A549 (cell line): ENCODE measurements around the gene TCAP. TPM values are rescaled to one million over a fixed set of nuclear protein-coding genes. Genes with fewer than 3 reads are reported as not detected.

Experiments
- ATAC-seq, 2 experiments: fragments of 200-7000 bp in 1 of 2; fragments of >200 bp in 1 of 2; cut with Nextera tagmentation in 1 of 2; cut with Tn5 transposase in 1 of 2; 3 replicates each; pipeline versions ENCODE4 v1.8.0 to v1.9.1; 2018 to 2020; ENCODE audit warnings: mild to moderate bottlenecking in 1 of 2, moderate library complexity in 1 of 2
- CTCF ChIA-PET: fragments of 300-600 bp; sonication (Branson Sonifier 250); formaldehyde crosslinking; extraction: SDS; loops from one replicate; lab custom pipeline; 2021; ENCODE audit warnings: antibody characterized with exemption, inconsistent platforms; lab: Yijun Ruan, JAX
- POLR2A ChIA-PET: fragments of 350-600 bp; formaldehyde crosslinking; extraction: SDS; loops from one replicate; lab custom pipeline; 2021; ENCODE audit warnings: antibody characterized with exemption, inconsistent platforms; lab: Yijun Ruan, JAX
- DNase-seq, 2 experiments: peaks; one replicate each; pipeline versions ENCODE4 v3.0.0 to v3.0.0-alpha.2; 2011 to 2016; ENCODE audit warnings: low read depth in 1 of 2, low spot score in 1 of 2
- FAIRE-seq: peaks from 2 replicates; lab custom pipeline; 2011; peaks lifted over from hg19 to GRCh38; lab: Jason Lieb, UNC
- H3K27ac ChIP-seq, 2 experiments: fragments of >200 bp; sonication (Bioruptor Twin); formaldehyde crosslinking; 3 replicates each; pipeline ENCODE4 v1.5.1; 2016 to 2017
- H3K4me1 ChIP-seq: fragments of >200 bp; sonication (Bioruptor Twin); formaldehyde crosslinking; 3 replicates; pipeline ENCODE4 v1.6.1; 2016
- H3K4me2 ChIP-seq: fragments of >200 bp; sonication (Bioruptor Twin); formaldehyde crosslinking; 3 replicates; pipeline ENCODE4 v1.6.1; 2016
- H3K4me3 ChIP-seq: fragments of >200 bp; sonication (Bioruptor Twin); formaldehyde crosslinking; 3 replicates; pipeline ENCODE4 v1.5.1; 2016
- H3K9me3 ChIP-seq: fragments of >200 bp; sonication (Bioruptor Twin); formaldehyde crosslinking; 3 replicates; pipeline ENCODE4 v1.6.1; 2016
- CBX8 ChIP-seq: fragments of 200-600 bp; sonication (generic); IDR thresholded peaks from 2 replicates; pipeline ENCODE4 v1.6.1; 2016
- EHMT2 ChIP-seq: fragments of 200-600 bp; sonication (generic); IDR thresholded peaks from 2 replicates; pipeline ENCODE4 v1.6.1; 2016; ENCODE audit warnings: antibody characterized with exemption, low read depth, mild to moderate bottlenecking, moderate library complexity
- EP300 ChIP-seq, 2 experiments: fragments of >200 bp; sonication (Bioruptor Twin); formaldehyde crosslinking; IDR thresholded peaks; 2 replicates in 1 of 2; 3 replicates in 1 of 2; pipeline ENCODE4 v1.6.1; 2016 to 2017
- HEYL ChIP-seq: fragments of 250-450 bp; sonication (Bioruptor Pico); IDR thresholded peaks from 2 replicates; pipeline ENCODE4 v1.8.0; 2021; ENCODE audit warnings: mild to moderate bottlenecking, moderate library complexity
- HOXA7 ChIP-seq: fragments of 250-450 bp; sonication (Bioruptor Pico); IDR thresholded peaks from 2 replicates; pipeline ENCODE4 v1.5.0; 2020; ENCODE audit warnings: mild to moderate bottlenecking, moderate library complexity
- JUNB ChIP-seq: fragments of >200 bp; sonication (Bioruptor Twin); formaldehyde crosslinking; IDR thresholded peaks from 2 replicates; pipeline ENCODE4 v1.6.1; 2016
- KDM1A ChIP-seq: fragments of 200-600 bp; sonication (generic); IDR thresholded peaks from 2 replicates; pipeline ENCODE4 v1.6.1; 2016; ENCODE audit warnings: low read depth, mild to moderate bottlenecking
- KDM5A ChIP-seq: fragments of 200-600 bp; sonication (generic); IDR thresholded peaks from 2 replicates; pipeline ENCODE4 v1.6.1; 2016; ENCODE audit warnings: antibody characterized with exemption, mild to moderate bottlenecking
- MAZ ChIP-seq: fragments of 150-350 bp; IDR thresholded peaks from 2 replicates; pipeline ENCODE4 v1.6.1; 2014; ENCODE audit warnings: antibody characterized with exemption, low read depth, low read length, borderline replicate concordance
- MYC ChIP-seq: IDR thresholded peaks from 2 replicates; pipeline ENCODE4 v1.6.1; 2012; ENCODE audit warnings: mild to moderate bottlenecking, inconsistent platforms, low read length, improper control_type of control experiment, borderline replicate concordance
- NFE2L2 ChIP-seq: fragments of 150-350 bp; conservative IDR thresholded peaks from 2 replicates; pipeline ENCODE4 v1.6.1; 2014; ENCODE audit warnings: low read length
- RAD21 ChIP-seq, 2 experiments: fragments of >200 bp in 1 of 2; sonication (Bioruptor Twin) in 1 of 2; formaldehyde crosslinking in 1 of 2; IDR thresholded peaks in 1 of 2; conservative IDR thresholded peaks in 1 of 2; 2 replicates in 1 of 2; 3 replicates in 1 of 2; pipeline ENCODE4 v1.6.1; 2012 to 2018; ENCODE audit warnings: inconsistent platforms in 1 of 2
- RARB ChIP-seq: fragments of 250-450 bp; sonication (Bioruptor Pico); IDR thresholded peaks from 2 replicates; pipeline ENCODE4 v1.8.0; 2021; ENCODE audit warnings: mild to moderate bottlenecking, moderate library complexity
- RCOR1 ChIP-seq: fragments of 150-350 bp; IDR thresholded peaks from 2 replicates; pipeline ENCODE4 v1.6.1; 2014; ENCODE audit warnings: antibody characterized with exemption, low read length, low read depth
- RFX5 ChIP-seq: fragments of 450-650 bp; IDR thresholded peaks from 2 replicates; pipeline ENCODE4 v1.7.1; 2014; ENCODE audit warnings: antibody characterized with exemption, mild to moderate bottlenecking, moderate library complexity
- RNF2 ChIP-seq: fragments of 200-600 bp; sonication (generic); IDR thresholded peaks from 2 replicates; pipeline ENCODE4 v1.6.1; 2016; ENCODE audit warnings: low read depth, mild to moderate bottlenecking, antibody characterized with exemption, moderate library complexity, borderline replicate concordance
- SMC3 ChIP-seq: fragments of >200 bp; sonication (Bioruptor Twin); formaldehyde crosslinking; IDR thresholded peaks from 3 replicates; pipeline ENCODE4 v1.6.1; 2018; ENCODE audit warnings: inconsistent platforms
- TP53 ChIP-seq: fragments of 250-450 bp; sonication (Bioruptor Pico); IDR thresholded peaks from 2 replicates; pipeline ENCODE4 v1.5.0; 2021; ENCODE audit warnings: mild to moderate bottlenecking, moderate library complexity
- ZFP36 ChIP-seq: fragments of 450-650 bp; IDR thresholded peaks from 2 replicates; pipeline ENCODE4 v1.6.1; 2014; ENCODE audit warnings: borderline replicate concordance; ENCODE audit not compliant: partially characterized antibody
- ZNF302 ChIP-seq: fragments of 250-450 bp; sonication (Bioruptor Pico); IDR thresholded peaks from 2 replicates; pipeline ENCODE4 v1.9.0; 2021; ENCODE audit warnings: inconsistent platforms, mild to moderate bottlenecking, moderate library complexity
- ZSCAN20 ChIP-seq: fragments of 250-450 bp; sonication (Bioruptor Pico); IDR thresholded peaks from 2 replicates; pipeline ENCODE4 v1.8.0; 2022; ENCODE audit warnings: mild to moderate bottlenecking, moderate library complexity
- WGBS: methylation state at CpG from one replicate; pipeline ENCODE4 v1.1.6; 2017; ENCODE audit errors: missing lambda C conversion rate; 5-methylcytosine and 5-hydroxymethylcytosine counted together
- polyA plus RNA-seq, 4 experiments: library from polyadenylated mRNA; depleted of rRNA in 3 of 4; stranded (reverse); fragments of >200 nt; fragmentation: RNase III in 1 of 4; extraction: RNeasy Plus Mini Kit Qiagen cat#74134 plus additional on column Dnase treatment in 1 of 4; gene quantifications; 2 replicates in 3 of 4; 3 replicates in 1 of 4; pipeline ENCODE4 v1.2.3, GENCODE V29; 2011 to 2017
- TF ChIP-seq, protein P1 (sequence below): fragments of 250-450 bp; sonication (Bioruptor Pico); IDR thresholded peaks from 2 replicates; pipeline ENCODE4 v1.5.0; 2020; ENCODE audit warnings: low read depth, mild to moderate bottlenecking, moderate library complexity
- TF ChIP-seq, protein P2 (sequence below): fragments of 150-350 bp; IDR thresholded peaks from 2 replicates; pipeline ENCODE4 v1.6.1; 2014; ENCODE audit warnings: low read depth, mild to moderate bottlenecking, low read length
- TF ChIP-seq, protein P3 (sequence below): fragments of 200-600 bp; sonication (generic); IDR thresholded peaks from 2 replicates; pipeline ENCODE4 v1.6.1; 2016; ENCODE audit warnings: antibody characterized with exemption, mild to moderate bottlenecking, moderate library complexity
- TF ChIP-seq, protein P4 (sequence below): fragments of >200 bp; sonication (Bioruptor Twin); formaldehyde crosslinking; IDR thresholded peaks from 3 replicates; pipeline ENCODE4 v1.5.1; 2016
- TF ChIP-seq, protein P5 (sequence below): fragments of 250-450 bp; sonication (Bioruptor Pico); IDR thresholded peaks from 2 replicates; pipeline ENCODE4 v1.5.0; 2021; ENCODE audit warnings: mild to moderate bottlenecking, moderate library complexity, borderline replicate concordance

TCAP gene
- polyA plus RNA-seq, 2 of the 4 experiments (the other 2 are of a cell fraction): 0.41 to 1.2 TPM

DNA sequence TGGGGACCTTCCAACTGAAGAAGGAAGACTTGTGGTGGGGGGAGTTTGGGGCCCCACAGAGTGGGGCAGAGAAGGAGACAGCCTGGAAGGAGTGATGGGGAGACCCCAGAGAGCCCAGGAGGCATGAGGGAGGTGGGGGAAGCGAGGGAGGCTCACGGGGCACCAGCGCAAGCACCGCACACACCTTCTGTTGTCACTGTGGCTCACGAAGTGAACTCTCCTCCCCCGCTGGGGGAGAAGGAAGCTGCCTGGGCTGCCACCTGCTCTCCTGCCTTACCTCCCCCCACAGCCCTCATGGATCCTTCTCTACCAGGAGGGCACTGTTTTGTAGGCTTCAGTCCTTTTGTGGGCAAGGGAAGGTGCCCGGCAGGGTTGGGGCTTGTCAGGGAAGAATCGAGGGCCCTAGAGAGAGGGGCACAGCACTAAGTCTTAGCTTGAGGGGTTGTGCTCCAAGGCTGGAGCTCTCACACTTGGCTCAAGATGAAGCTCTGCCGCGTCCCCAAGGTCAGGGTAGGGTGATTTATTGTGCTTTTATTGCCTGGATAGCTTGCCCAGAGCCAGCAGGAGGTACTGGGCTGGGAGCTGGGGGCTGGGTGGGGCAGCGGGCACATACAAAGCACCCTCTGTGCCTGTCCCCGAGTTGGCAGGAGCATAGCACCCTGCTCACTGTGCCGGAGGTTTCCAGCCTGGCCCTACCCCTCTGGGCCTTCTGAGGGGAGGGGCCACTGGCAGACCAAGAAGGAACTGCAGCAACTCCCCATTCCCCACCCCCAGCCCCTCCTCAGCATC, 32.8 kb upstream of the TCAP start:
- no peak overlapping the region for H3K4me3 ChIP-seq
- DNase-seq (no peak), ATAC-seq (no peak), FAIRE-seq (no peak)
- H3K4me1 ChIP-seq: peaks cover 11% of the 10 kb centered on the region; the same call in 2 of the 3 replicates
- H3K27ac ChIP-seq: no peak overlapping the region
- TF ChIP-seq RCOR1 (no peak), MAZ (no peak), HOXA7 (CRISPR knock-in tag) (no peak), RARB (CRISPR knock-in tag) (no peak), MYC (no peak), RFX5 (no peak), ZSCAN20 (no peak), SMC3 (no peak), ZNF302 (CRISPR knock-in tag) (no peak), HEYL (CRISPR knock-in tag) (no peak), NFE2L2 (no peak), JUNB (no peak), CBX8 (no peak), EP300 (IDR thresholded peaks at IDR 0.05) (no peak), EHMT2 (no peak), KDM5A (no peak)
- TF ChIP-seq, protein P1, sequence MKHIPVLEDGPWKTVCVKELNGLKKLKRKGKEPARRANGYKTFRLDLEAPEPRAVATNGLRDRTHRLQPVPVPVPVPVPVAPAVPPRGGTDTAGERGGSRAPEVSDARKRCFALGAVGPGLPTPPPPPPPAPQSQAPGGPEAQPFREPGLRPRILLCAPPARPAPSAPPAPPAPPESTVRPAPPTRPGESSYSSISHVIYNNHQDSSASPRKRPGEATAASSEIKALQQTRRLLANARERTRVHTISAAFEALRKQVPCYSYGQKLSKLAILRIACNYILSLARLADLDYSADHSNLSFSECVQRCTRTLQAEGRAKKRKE (CRISPR knock-in tag): no peak
- TF ChIP-seq, protein P2, sequence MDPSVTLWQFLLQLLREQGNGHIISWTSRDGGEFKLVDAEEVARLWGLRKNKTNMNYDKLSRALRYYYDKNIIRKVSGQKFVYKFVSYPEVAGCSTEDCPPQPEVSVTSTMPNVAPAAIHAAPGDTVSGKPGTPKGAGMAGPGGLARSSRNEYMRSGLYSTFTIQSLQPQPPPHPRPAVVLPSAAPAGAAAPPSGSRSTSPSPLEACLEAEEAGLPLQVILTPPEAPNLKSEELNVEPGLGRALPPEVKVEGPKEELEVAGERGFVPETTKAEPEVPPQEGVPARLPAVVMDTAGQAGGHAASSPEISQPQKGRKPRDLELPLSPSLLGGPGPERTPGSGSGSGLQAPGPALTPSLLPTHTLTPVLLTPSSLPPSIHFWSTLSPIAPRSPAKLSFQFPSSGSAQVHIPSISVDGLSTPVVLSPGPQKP: no peak
- TF ChIP-seq, protein P3, sequence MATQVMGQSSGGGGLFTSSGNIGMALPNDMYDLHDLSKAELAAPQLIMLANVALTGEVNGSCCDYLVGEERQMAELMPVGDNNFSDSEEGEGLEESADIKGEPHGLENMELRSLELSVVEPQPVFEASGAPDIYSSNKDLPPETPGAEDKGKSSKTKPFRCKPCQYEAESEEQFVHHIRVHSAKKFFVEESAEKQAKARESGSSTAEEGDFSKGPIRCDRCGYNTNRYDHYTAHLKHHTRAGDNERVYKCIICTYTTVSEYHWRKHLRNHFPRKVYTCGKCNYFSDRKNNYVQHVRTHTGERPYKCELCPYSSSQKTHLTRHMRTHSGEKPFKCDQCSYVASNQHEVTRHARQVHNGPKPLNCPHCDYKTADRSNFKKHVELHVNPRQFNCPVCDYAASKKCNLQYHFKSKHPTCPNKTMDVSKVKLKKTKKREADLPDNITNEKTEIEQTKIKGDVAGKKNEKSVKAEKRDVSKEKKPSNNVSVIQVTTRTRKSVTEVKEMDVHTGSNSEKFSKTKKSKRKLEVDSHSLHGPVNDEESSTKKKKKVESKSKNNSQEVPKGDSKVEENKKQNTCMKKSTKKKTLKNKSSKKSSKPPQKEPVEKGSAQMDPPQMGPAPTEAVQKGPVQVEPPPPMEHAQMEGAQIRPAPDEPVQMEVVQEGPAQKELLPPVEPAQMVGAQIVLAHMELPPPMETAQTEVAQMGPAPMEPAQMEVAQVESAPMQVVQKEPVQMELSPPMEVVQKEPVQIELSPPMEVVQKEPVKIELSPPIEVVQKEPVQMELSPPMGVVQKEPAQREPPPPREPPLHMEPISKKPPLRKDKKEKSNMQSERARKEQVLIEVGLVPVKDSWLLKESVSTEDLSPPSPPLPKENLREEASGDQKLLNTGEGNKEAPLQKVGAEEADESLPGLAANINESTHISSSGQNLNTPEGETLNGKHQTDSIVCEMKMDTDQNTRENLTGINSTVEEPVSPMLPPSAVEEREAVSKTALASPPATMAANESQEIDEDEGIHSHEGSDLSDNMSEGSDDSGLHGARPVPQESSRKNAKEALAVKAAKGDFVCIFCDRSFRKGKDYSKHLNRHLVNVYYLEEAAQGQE: no peak
- TF ChIP-seq, all 56 proteins: peak for 0
- no peaks in the 10 kb centered on the region for H3K9me3 ChIP-seq
- POLR2A ChIA-PET: interaction anchor here (0.8 kb wide), 1 partner anchor 9 kb away, joined by 6 read pairs; no protein-coding TSS in a partner anchor
- H3K4me2 ChIP-seq: no peak overlapping the region
- CTCF ChIA-PET: interaction anchor here (1.2 to 58.8 kb wide), 7 partner anchors 2 to 121 kb away, joined by 3 to 1581 read pairs (median 533); partner anchors contain the start of genes ERBB2, NEUROD2, PGAP3 and PNMT
- WGBS: 58% methylated on average over 13 of the region's 13 CpGs

DNA sequence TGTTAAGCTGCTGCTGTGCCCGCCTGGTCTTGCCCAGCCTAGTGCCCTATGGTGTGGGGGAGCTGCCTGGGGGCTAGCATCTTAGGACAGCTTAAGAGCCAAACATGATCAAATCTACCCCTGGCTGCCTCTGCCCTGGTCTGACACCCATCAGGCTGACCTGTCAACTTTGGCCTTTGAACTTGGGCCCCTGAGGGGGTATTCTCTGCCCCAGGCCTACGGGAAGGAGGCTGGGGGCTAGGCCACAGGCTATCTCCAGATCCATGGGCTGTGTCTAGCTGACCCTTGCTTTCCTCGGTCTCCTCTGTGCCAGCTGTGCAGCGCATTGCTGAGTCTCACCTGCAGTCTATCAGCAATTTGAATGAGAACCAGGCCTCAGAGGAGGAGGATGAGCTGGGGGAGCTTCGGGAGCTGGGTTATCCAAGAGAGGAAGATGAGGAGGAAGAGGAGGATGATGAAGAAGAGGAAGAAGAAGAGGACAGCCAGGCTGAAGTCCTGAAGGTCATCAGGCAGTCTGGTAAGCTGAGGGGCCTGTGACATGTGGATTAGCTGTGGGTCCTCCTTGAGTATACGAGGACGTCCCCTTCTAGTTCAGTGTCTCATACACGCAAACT, 31.5 kb upstream of the TCAP start:
- TF ChIP-seq, protein P4, sequence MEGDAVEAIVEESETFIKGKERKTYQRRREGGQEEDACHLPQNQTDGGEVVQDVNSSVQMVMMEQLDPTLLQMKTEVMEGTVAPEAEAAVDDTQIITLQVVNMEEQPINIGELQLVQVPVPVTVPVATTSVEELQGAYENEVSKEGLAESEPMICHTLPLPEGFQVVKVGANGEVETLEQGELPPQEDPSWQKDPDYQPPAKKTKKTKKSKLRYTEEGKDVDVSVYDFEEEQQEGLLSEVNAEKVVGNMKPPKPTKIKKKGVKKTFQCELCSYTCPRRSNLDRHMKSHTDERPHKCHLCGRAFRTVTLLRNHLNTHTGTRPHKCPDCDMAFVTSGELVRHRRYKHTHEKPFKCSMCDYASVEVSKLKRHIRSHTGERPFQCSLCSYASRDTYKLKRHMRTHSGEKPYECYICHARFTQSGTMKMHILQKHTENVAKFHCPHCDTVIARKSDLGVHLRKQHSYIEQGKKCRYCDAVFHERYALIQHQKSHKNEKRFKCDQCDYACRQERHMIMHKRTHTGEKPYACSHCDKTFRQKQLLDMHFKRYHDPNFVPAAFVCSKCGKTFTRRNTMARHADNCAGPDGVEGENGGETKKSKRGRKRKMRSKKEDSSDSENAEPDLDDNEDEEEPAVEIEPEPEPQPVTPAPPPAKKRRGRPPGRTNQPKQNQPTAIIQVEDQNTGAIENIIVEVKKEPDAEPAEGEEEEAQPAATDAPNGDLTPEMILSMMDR: no peak
- no peak for TF ChIP-seq SMC3
- TF ChIP-seq JUNB: no peak
- no peak for TF ChIP-seq KDM1A
- TF ChIP-seq RAD21 (conservative IDR thresholded peaks at IDR 0.05 in 1 of 2, IDR thresholded peaks at IDR 0.05 in 1 of 2): no peak
- TF ChIP-seq RNF2: no peak
- TF ChIP-seq EP300 (IDR thresholded peaks at IDR 0.05): no peak
- TF ChIP-seq, protein P5, sequence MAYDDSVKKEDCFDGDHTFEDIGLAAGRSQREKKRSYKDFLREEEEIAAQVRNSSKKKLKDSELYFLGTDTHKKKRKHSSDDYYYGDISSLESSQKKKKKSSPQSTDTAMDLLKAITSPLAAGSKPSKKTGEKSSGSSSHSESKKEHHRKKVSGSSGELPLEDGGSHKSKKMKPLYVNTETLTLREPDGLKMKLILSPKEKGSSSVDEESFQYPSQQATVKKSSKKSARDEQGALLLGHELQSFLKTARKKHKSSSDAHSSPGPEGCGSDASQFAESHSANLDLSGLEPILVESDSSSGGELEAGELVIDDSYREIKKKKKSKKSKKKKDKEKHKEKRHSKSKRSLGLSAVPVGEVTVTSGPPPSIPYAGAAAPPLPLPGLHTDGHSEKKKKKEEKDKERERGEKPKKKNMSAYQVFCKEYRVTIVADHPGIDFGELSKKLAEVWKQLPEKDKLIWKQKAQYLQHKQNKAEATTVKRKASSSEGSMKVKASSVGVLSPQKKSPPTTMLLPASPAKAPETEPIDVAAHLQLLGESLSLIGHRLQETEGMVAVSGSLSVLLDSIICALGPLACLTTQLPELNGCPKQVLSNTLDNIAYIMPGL: no peak
- TF ChIP-seq ZFP36: no peak
- no peak for TF ChIP-seq TP53 (CRISPR knock-in tag)
- TF ChIP-seq, all 56 proteins: peak for 0
- peaks cover 21% of the 10 kb centered on the region for H3K4me1 ChIP-seq
- H3K9me3 ChIP-seq: no peaks in the 10 kb centered on the region
- WGBS: 86% methylated on average over 8 of the region's 8 CpGs
- ATAC-seq (no peak), FAIRE-seq (no peak), DNase-seq (no peak)
- H3K27ac ChIP-seq: no peak overlapping the region
- CTCF ChIA-PET: interaction anchor here (0.6 to 58.8 kb wide), 14 partner anchors 1 to 560 kb away, joined by 3 to 1581 read pairs (median 5); partner anchors contain the start of genes ERBB2, MIEN1, NEUROD2 and PGAP3
- H3K4me3 ChIP-seq: no peak overlapping the region
- POLR2A ChIA-PET: no interaction called here
- H3K4me2 ChIP-seq: no peak overlapping the region
